Esophagus muscularis mucosa (tissue), 4 donors: ENCODE data around the gene DNM3. TPM values are rescaled to one million over a fixed set of nuclear protein-coding genes. Genes with fewer than 3 reads are reported as not detected.

ENCODE experiments used
- DNase-seq: peaks from one replicate; pipeline ENCODE4 v3.0.0-alpha.2; 2017; ENCODE audit errors: extremely low spot score
- H3K27ac ChIP-seq, 4 donors: fragments of 200-600 bp; sonication (generic); replicated peaks in 1 of 4; 1 replicate in 3 of 4; 2 replicates in 1 of 4; pipeline ENCODE4 v1.5.1; 2016 to 2019; ENCODE audit warnings: mild to moderate bottlenecking in 1 of 4
- H3K27me3 ChIP-seq, 4 donors: fragments of 200-600 bp; sonication (generic); one replicate each; pipeline versions ENCODE4 v1.5.1 to v1.6.0; 2016 to 2019
- H3K36me3 ChIP-seq, 4 donors: fragments of 200-600 bp; sonication (generic); one replicate each; pipeline ENCODE4 v1.5.1; 2016 to 2019
- H3K4me1 ChIP-seq, 4 donors: fragments of 200-600 bp; sonication (generic); one replicate each; pipeline ENCODE4 v1.5.1; 2016 to 2019
- H3K4me3 ChIP-seq, 4 donors: fragments of 200-600 bp; sonication (generic); 1 replicate in 2 of 4; 2 replicates in 2 of 4; pipeline ENCODE4 v1.5.1; 2016 to 2019; ENCODE audit warnings: mild to moderate bottlenecking in 4 of 4, moderate library complexity in 1 of 4
- H3K9me3 ChIP-seq, 4 donors: fragments of 200-600 bp; sonication (generic); 1 replicate in 3 of 4; 2 replicates in 1 of 4; pipeline ENCODE4 v1.5.1; 2016 to 2019
- CTCF ChIP-seq, 3 experiments: fragments of 200-600 bp in 2 of 3; fragments of 450-650 bp in 1 of 3; sonication (generic) in 2 of 3; IDR thresholded peaks; one replicate each; pipeline ENCODE4 v1.5.1; 2017 to 2019; ENCODE audit warnings: antibody characterized with exemption in 3 of 3, mild to moderate bottlenecking in 2 of 3, moderate library complexity in 1 of 3
- EP300 ChIP-seq: sonication (generic); formaldehyde crosslinking; IDR thresholded peaks from one replicate; pipeline ENCODE4 v1.6.1; 2017; ENCODE audit warnings: antibody characterized with exemption
- POLR2A ChIP-seq: fragments of 450-650 bp; IDR thresholded peaks from one replicate; pipeline ENCODE4 v1.6.1; 2017; ENCODE audit warnings: antibody characterized with exemption, moderate library complexity, mild to moderate bottlenecking, low read depth
- POLR2AphosphoS5 ChIP-seq, 2 donors: sonication (generic); formaldehyde crosslinking; IDR thresholded peaks; one replicate each; pipeline ENCODE4 v1.6.1; 2017; ENCODE audit warnings: antibody characterized with exemption in 2 of 2
- WGBS: methylation state at CpG from one replicate; pipeline ENCODE4 v1.1.5; 2018; 5-methylcytosine and 5-hydroxymethylcytosine counted together
- intact Hi-C: fragments of 100-400 bp; cut with DNase I; formaldehyde crosslinking; loops from one replicate; pipeline ENCODE4 v1.15.1; 2023
- total RNA-seq, 4 donors: library from RNA; depleted of rRNA; stranded (reverse); fragments of >200 nt; gene quantifications; one replicate each; pipeline versions ENCODE4 v1.1.0 to v1.2.1, GENCODE V29; 2016

The DNM3 gene
- total RNA-seq, 4 donors from 2014 or later = 3.3 to 6.4 (median 3.9) TPM

- no peaks in the 10 kb centered on the region for H3K36me3 ChIP-seq
- no peaks in the 10 kb centered on the region for H3K27me3 ChIP-seq
- no peak overlapping the region for H3K27ac ChIP-seq
- no peaks in the 10 kb centered on the region for H3K9me3 ChIP-seq
- intact Hi-C loops = no loop called here
- whole genome bisulfite sequencing = 96% methylated on average over 4 of the region's 4 CpGs
- TF ChIP-seq EP300 = no peak
- TF ChIP-seq CTCF (IDR thresholded peaks at IDR 0.05) = no peak
- no peak for TF ChIP-seq POLR2AphosphoS5 (IDR thresholded peaks at IDR 0.05)
- no peak for TF ChIP-seq POLR2A
- H3K4me1 ChIP-seq = no peaks in the 10 kb centered on the region
- DNase-seq = no peak
- H3K4me3 ChIP-seq = no peak overlapping the region
These were observed 367.3 kb downstream of the DNM3 start for GRCh38 chr1:172208635-172209034.

GRCh38 chr1:172211221-172211620 is 369.9 kb downstream of the DNM3 start:
- Histone ChIP-seq H3K27ac (no peak overlapping the region), H3K27me3 (no peaks in the 10 kb centered on the region), H3K36me3 (no peaks in the 10 kb centered on the region), H3K4me3 (no peak overlapping the region), H3K4me1 (no peaks in the 10 kb centered on the region), H3K9me3 (no peaks in the 10 kb centered on the region)
- DNase-seq = no peak
- intact Hi-C loops = no loop called here
- 62% methylated on average over 5 of the region's 5 CpGs for WGBS
- TF ChIP-seq POLR2AphosphoS5 (IDR thresholded peaks at IDR 0.05) = no peak
- no peak for TF ChIP-seq CTCF (IDR thresholded peaks at IDR 0.05)
- no peak for TF ChIP-seq EP300
- TF ChIP-seq POLR2A = no peak

GRCh38 chr1:172212124-172212523 is 370.8 kb downstream of the DNM3 start:
- H3K36me3 ChIP-seq = no peaks in the 10 kb centered on the region
- H3K27me3 ChIP-seq = no peaks in the 10 kb centered on the region
- no peak for TF ChIP-seq CTCF (IDR thresholded peaks at IDR 0.05)
- no peak for TF ChIP-seq EP300
- no peak for TF ChIP-seq POLR2AphosphoS5 (IDR thresholded peaks at IDR 0.05)
- TF ChIP-seq POLR2A = no peak
- intact Hi-C loops = no loop called here
- 66% methylated on average over 3 of the region's 3 CpGs for WGBS
- no peak overlapping the region for H3K4me3 ChIP-seq
- DNase-seq = no peak
- H3K4me1 ChIP-seq = no peaks in the 10 kb centered on the region
- H3K9me3 ChIP-seq = no peaks in the 10 kb centered on the region
- H3K27ac ChIP-seq = no peak overlapping the region

- no peak for TF ChIP-seq POLR2AphosphoS5 (IDR thresholded peaks at IDR 0.05)
- TF ChIP-seq EP300 = no peak
- H3K4me3 ChIP-seq = no peak overlapping the region
- WGBS = 90% methylated on average over 3 of the region's 3 CpGs
- H3K27me3 ChIP-seq = no peaks in the 10 kb centered on the region
- H3K4me1 ChIP-seq = no peaks in the 10 kb centered on the region
- intact Hi-C loops = no loop called here
- no peaks in the 10 kb centered on the region for H3K36me3 ChIP-seq
- no peak overlapping the region for H3K27ac ChIP-seq
- DNase-seq = no peak
- H3K9me3 ChIP-seq = no peaks in the 10 kb centered on the region
These were observed 373.7 kb downstream of the DNM3 start for GRCh38 chr1:172215006-172215405.

- no peak for DNase-seq
- no peak overlapping the region for H3K4me3 ChIP-seq
These were observed 378.7 kb downstream of the DNM3 start for GRCh38 chr1:172219966-172220365.

More at GRCh38 chr1:172219966-172220365, 378.7 kb downstream of the DNM3 start:
- Histone ChIP-seq H3K36me3 (no peaks in the 10 kb centered on the region), H3K9me3 (no peaks in the 10 kb centered on the region), H3K27me3 (no peaks in the 10 kb centered on the region), H3K27ac (no peak overlapping the region), H3K4me1 (no peaks in the 10 kb centered on the region)
- WGBS = 57% methylated on average over 1 of the region's 1 CpG
- intact Hi-C loops = no loop called here
- TF ChIP-seq EP300 = no peak
- TF ChIP-seq CTCF (IDR thresholded peaks at IDR 0.05) = no peak
- no peak for TF ChIP-seq POLR2A
- TF ChIP-seq POLR2AphosphoS5 (IDR thresholded peaks at IDR 0.05) = no peak
